GM18498 (cell line): ENCODE results near the gene MFSD6.
"Not testable (repeated sequence)": the region's sequence is repeated elsewhere in the genome, so short reads cannot be mapped to it uniquely, and the experiment has no call there.

Experiments used
- ATAC-seq: cut with Tn5 transposase; IDR thresholded peaks from one replicate; pipeline ENCODE4 v1.9.1; 2021; ENCODE audit warnings: mild to moderate bottlenecking, moderate library complexity; ENCODE audit not compliant: unreplicated experiment

The MFSD6 gene

GRCh38 chr2:190494600-190495227 is 86.6 kb downstream of the MFSD6 start:
- not testable (repeated sequence) for ATAC-seq

DNA sequence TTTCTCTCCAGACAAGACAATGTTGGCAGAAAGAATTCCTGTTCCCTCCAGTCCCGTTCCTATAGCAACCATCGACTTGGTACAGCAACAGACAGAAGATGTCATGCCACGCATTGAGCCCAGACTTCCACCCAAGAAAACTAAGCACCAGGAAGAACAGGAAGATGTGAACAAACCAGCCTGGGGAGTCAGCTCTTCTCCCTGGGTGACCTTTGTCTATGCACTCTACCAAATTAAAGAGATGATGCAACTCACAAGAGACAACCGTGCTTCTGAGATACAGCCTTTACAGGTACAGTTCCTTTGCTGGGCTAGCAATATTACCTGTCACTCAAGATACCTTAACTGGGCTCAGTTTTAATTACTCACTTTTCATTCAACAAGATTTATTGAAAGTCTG is 89.3 kb downstream of the MFSD6 start:
- ATAC-seq = no peak

GRCh38 chr2:190499273-190499672 is 91.1 kb downstream of the MFSD6 start:
- no peak for ATAC-seq

- no peak for ATAC-seq
These were observed 91.9 kb downstream of the MFSD6 start for GRCh38 chr2:190500054-190500502.

- no peak for ATAC-seq
These were observed 93.1 kb downstream of the MFSD6 start for GRCh38 chr2:190501231-190501630.

DNA sequence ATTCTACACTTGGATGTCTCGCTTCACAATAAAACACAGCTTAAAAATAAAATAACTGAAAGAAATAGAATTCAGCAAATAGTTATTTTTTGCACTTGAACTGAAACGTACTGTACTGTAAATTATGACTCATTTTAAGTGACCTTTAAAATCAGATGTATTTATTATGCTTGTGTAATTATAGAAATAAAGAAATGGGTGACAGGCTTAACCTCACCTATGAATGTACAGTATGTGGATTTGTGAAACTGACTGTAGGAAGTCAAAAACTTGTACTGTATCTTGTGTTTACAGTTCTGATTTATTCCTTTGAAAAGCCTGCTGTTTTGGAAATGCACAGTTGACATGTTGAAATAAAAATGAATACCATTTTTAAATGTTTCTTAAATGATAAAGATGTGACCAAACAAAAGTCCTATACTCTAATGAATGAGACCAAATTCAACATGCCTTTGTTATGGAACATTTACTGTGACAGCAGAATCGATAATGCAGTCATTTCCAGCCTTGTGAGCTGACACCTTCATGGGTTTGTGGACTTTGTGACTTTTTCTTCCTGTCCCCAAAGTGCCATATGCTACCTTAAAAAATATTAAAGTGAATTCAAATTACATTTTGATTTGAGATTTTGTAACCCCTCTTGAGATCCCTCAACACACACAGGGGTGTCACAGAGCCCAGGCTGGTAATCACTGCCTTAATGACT is 93.7 kb downstream of the MFSD6 start:
- no peak for ATAC-seq

DNA sequence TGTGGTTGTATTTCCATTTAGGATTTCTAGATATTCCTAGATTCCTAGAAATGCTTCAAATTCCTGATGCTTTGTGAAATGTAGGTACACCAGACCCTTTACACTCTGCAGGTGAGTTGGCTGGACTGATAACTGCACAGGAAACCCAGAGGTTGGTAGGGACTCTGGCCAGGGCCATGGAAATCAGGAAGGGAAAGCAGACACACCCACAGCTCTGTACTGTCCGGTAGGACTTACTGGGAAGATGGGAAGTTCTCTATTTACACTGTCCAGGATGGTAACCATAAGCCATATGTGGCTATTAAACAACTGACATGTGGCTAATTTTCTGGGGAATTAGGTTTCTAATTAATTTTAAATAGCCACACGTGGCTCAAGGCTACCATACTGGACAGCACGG is 94.9 kb downstream of the MFSD6 start:
- ATAC-seq = no peak

DNA sequence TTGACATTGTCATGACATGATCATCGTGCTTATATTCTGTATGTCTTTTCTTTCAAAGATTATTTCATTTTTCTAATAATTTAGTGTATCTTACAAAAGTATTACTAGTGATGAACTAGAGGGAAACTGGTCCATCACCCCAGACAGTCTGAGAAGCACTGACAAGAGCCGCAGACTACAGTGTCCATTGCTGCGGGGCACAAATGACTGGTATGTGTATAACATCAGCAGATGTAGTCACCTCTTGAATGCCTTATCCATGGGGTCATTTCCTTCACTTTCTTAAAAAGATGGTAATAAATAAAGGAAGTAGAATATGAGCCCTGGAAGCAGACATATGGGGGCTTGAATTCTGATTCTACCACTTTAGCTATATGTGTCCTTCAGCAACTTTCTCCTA is 96.8 kb downstream of the MFSD6 start:
- no peak for ATAC-seq

GRCh38 chr2:190505696-190506095 is 97.5 kb downstream of the MFSD6 start:
- no peak for ATAC-seq

GRCh38 chr2:190506666-190507065 is 98.5 kb downstream of the MFSD6 start:
- ATAC-seq = no peak

DNA sequence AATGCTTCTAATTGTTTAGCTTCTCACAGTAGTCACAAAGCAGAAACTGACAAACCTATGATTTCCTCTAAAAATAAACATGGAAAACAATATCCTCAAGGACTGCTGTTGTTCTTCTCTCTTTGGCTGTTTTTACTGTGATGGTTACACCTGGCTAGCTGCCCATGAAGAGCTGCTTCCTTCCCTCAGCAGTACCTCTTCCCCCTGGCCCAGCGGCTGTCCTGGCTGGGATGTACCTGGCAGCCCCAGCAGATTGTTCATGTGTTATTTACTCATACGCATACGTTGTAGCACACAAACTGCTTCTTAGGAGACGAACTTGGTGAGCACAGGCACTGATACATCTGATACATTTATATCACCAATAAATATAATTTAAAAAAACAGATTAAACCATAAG is 99.0 kb downstream of the MFSD6 start:
- ATAC-seq = no peak

- ATAC-seq = not testable (repeated sequence)
These were observed 101.7 kb downstream of the MFSD6 start for GRCh38 chr2:190509895-190510294.

- no peak for ATAC-seq
These were observed 102.9 kb downstream of the MFSD6 start for GRCh38 chr2:190511104-190511503.

DNA sequence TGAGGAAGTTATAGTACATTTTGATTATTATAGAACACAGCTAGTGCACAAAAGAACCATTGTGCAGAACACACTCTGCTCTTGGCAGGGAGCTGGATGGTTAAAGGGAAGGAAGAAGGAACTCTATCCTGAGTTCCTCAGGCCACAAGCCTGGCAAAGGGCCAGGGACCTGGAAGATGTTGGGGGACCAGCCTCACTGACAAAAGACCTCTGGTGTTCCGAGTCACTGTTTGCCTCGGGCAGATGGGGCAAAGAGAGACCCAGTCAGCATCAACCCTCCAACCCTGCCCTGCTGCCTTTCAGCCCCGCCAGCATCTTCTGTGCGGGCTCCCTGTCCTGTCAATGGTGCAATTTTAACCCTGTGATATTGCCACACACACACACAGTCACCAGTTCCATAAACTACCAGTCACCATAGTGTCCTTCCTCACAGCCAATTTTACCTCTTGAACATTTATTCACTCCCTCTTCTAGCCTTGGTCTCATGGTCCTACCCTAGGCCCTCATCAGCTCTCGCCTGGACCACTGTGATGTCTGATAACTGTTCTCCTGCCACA is 104.5 kb downstream of the MFSD6 start:
- no peak for ATAC-seq

DNA sequence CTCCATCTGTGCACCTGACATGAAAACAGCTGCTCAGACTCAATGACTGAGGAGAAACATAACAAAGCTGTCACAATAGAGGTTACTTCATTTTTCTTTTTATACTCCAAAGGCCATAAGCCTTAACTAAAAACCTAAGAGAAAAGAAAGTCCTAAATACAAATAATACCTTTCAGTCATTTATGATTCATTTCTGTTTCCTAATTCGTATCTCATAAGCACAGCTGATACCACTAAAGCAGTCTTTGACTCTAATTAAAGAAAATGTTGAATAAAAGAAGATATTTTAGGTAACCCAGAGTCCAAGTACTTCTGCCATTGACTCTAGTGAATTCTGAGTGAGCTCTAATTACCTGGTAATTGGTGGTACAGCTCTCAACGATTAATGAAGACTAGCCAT is 105.7 kb downstream of the MFSD6 start:
- ATAC-seq = no peak

GRCh38 chr2:190514676-190515075 is 106.5 kb downstream of the MFSD6 start:
- ATAC-seq = no peak

GRCh38 chr2:190515687-190516086 is 107.5 kb downstream of the MFSD6 start:
- ATAC-seq = no peak

- no peak for ATAC-seq
These were observed 109.3 kb downstream of the MFSD6 start for GRCh38 chr2:190517468-190517867.

DNA sequence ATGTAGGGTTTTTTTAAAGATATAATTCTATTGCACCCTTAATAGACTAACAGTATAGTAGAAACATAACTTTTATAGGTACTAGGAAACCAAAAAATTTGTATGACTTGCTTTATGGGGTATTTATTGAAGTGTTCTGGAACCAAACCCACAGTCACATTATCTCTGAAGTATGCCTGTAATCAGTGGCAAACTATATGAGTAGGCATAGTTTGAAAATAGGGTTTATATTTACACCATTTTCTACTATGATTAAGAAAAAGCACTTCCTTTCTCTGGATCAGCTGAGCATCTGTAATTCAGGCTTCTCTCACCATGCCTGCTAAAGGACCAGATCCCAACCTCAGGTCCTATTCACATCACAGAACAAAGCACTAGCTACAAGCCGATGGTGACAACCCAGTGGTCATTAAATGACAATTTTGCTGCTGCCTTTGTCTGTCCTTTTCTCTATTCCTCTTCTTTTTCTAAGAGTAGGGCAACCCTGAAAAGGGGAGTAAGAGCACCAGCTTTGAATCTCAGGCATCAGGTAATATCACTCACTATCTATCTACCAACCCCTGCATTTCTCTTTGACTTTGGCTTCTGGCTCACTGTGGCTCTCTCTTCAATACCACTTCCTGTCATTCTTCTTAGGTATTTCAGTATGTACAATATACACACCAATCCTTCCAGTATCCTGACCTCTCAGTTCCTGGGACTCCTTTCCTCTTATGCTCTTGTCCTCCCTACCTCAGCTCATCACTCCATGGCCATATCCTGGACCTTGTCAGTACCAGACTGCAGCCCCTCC is 112.0 kb downstream of the MFSD6 start:
- no peak for ATAC-seq

DNA sequence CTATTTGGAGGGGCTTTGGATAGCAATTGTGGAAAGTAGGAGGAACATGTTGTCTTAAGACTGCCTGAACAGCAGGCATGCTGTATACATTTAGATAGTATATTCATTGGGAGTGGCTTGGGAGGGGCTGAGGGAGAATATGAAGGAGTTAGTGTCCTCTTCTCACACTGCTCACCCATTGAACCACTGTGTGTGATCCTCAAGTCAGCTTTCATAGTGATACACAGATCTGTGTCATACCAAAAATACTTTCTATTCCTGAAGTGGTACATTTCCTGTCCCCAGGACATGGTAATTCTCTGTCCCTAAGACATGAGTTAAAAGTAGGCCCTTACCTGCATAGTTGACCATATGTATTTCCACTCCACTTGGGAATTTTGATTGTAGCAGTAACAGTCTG is 116.8 kb downstream of the MFSD6 start:
- no peak for ATAC-seq

DNA sequence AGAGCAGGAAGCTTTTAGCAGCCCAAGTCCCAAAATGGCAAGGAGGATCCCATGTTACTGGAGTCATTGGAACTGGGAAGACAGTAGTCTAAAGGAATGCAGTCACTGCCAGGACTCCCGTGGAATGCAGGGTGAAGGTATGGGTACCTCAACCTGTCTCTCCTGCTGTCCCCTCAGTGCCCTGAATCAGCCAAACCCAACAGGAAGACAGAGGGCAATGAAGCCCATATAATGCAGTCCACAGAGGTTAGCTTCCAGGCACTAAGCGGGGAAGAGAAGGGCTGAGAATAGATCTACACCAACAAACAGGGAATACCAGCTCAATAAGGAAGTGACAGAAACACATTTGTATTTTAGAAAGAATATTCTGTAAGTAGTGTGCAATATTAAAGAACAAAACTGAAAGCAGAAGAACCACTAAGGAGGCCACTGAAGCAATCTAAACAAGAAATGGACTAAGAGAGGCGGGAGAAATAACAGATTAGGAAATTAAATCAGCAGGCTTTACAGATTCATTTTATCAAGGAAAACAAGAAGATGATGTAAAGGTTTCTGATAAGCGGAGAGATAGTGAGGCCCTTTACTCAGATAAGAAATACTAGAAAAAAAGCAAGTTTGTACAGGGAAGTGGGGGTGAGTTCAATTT is 118.1 kb downstream of the MFSD6 start:
- no peak for ATAC-seq
